Duodenal mucosa (tissue), 2 donors: ENCODE data around the gene TMEM134.

Source experiments
- H3K27ac ChIP-seq: one replicate; pipeline ENCODE4 v1.7.0; 2013; ENCODE audit warnings: low read depth, low read length
- H3K27me3 ChIP-seq, 2 donors: one replicate each; pipeline ENCODE4 v1.7.0; 2013; ENCODE audit warnings: low read length in 2 of 2, control low read depth in 1 of 2; ENCODE audit not compliant: insufficient read depth in 2 of 2, control insufficient read depth in 1 of 2
- H3K36me3 ChIP-seq, 2 donors: one replicate each; pipeline ENCODE4 v1.7.0; 2013; ENCODE audit warnings: low read length in 2 of 2, control low read depth in 1 of 2; ENCODE audit not compliant: insufficient read depth in 2 of 2, control insufficient read depth in 1 of 2
- H3K4me1 ChIP-seq, 2 donors: one replicate each; pipeline ENCODE4 v1.7.0; 2013; ENCODE audit warnings: low read length in 2 of 2, control low read depth in 1 of 2; ENCODE audit not compliant: insufficient read depth in 2 of 2, control insufficient read depth in 1 of 2
- H3K4me3 ChIP-seq, 2 donors: one replicate each; pipeline ENCODE4 v1.7.0; 2013; ENCODE audit warnings: low read length in 2 of 2, low read depth in 1 of 2
- H3K9ac ChIP-seq, 2 donors: one replicate each; pipeline ENCODE4 v1.7.0; 2013; ENCODE audit warnings: low read length in 2 of 2, low read depth in 1 of 2
- H3K9me3 ChIP-seq, 2 donors: one replicate each; pipeline ENCODE4 v1.7.0; 2013; ENCODE audit warnings: low read length in 2 of 2, control low read depth in 1 of 2; ENCODE audit not compliant: control insufficient read depth in 1 of 2

TMEM134 gene

GRCh38 chr11:67506426-67507051, 37.5 kb upstream of the TMEM134 start:
- peak overlapping the region; percentile 69 to 93 for H3K4me3 ChIP-seq
- H3K9me3 ChIP-seq: no peaks in the 10 kb centered on the region
- no peaks in the 10 kb centered on the region for H3K27me3 ChIP-seq
- H3K4me1 ChIP-seq: peaks cover 17 to 44% of the 10 kb centered on the region in 2 donors
- peak overlapping the region; percentile 87 to 92 for H3K9ac ChIP-seq
- peak overlapping the region; percentile 98 for H3K27ac ChIP-seq
- H3K36me3 ChIP-seq: peaks cover under 1 to 14% of the 10 kb centered on the region in 2 donors

GRCh38 chr11:67505605-67506396, 36.8 kb upstream of the TMEM134 start:
- H3K27me3 ChIP-seq: no peaks in the 10 kb centered on the region
- H3K9ac ChIP-seq: peak overlapping the region; percentile 87 to 92
- peak overlapping the region; percentile 98 for H3K27ac ChIP-seq
- peaks cover 17 to 44% of the 10 kb centered on the region in 2 donors for H3K4me1 ChIP-seq
- H3K4me3 ChIP-seq: peak overlapping the region; percentile 82 to 93
- no peaks in the 10 kb centered on the region for H3K9me3 ChIP-seq
- peaks cover 5 to 21% of the 10 kb centered on the region in 2 donors for H3K36me3 ChIP-seq

GRCh38 chr11:67504950-67505581, 36.0 kb upstream of the TMEM134 start, which contains the start of gene PITPNM1:
PITPNM1 (minus strand) TSS chr11:67505363; CDS start chr11:67504180, 1,183 bp downstream.
- Histone ChIP-seq H3K4me3 (peak within 1 kb of the TSS; percentile 82 to 93), H3K4me1 (peaks cover 17 to 44% of the 10 kb centered on the region in 2 donors), H3K9ac (peak within 1 kb of the TSS; percentile 87 to 92), H3K27me3 (no peaks in the 10 kb centered on the region), H3K36me3 (peaks cover 5 to 25% of the 10 kb centered on the region in 2 donors), H3K27ac (peak within 1 kb of the TSS; percentile 98), H3K9me3 (no peaks in the 10 kb centered on the region)

GRCh38 chr11:67504005-67504949, 35.2 kb upstream of the TMEM134 start:
- Histone ChIP-seq H3K4me1 (peaks cover 17 to 44% of the 10 kb centered on the region in 2 donors), H3K9ac (peak overlapping the region; percentile 80 to 87), H3K4me3 (peak overlapping the region; percentile 82 to 93), H3K27me3 (no peaks in the 10 kb centered on the region), H3K9me3 (no peaks in the 10 kb centered on the region), H3K36me3 (peaks cover 10 to 28% of the 10 kb centered on the region in 2 donors), H3K27ac (peak overlapping the region; percentile 98)

- Histone ChIP-seq H3K4me1 (peaks cover 17 to 38% of the 10 kb centered on the region in 2 donors), H3K4me3 (peak overlapping the region; percentile 31 to 36), H3K9me3 (no peaks in the 10 kb centered on the region), H3K27me3 (no peaks in the 10 kb centered on the region), H3K27ac (no peak overlapping the region), H3K9ac (peak overlapping the region in 1 of 2 donors; percentile 33), H3K36me3 (peaks cover 10 to 37% of the 10 kb centered on the region in 2 donors)
Measured at GRCh38 chr11:67503119-67504004, 34.3 kb upstream of the TMEM134 start.

GRCh38 chr11:67502328-67502979, 33.4 kb upstream of the TMEM134 start:
- H3K4me1 ChIP-seq: peaks cover 17 to 36% of the 10 kb centered on the region in 2 donors
- H3K9me3 ChIP-seq: no peaks in the 10 kb centered on the region
- H3K9ac ChIP-seq: no peak overlapping the region
- H3K27ac ChIP-seq: no peak overlapping the region
- H3K4me3 ChIP-seq: no peak overlapping the region
- no peaks in the 10 kb centered on the region for H3K27me3 ChIP-seq
- H3K36me3 ChIP-seq: peaks cover 10 to 45% of the 10 kb centered on the region in 2 donors

GRCh38 chr11:67501854-67502253, 32.8 kb upstream of the TMEM134 start:
- no peak overlapping the region for H3K4me3 ChIP-seq

GRCh38 chr11:67500831-67501715, 32.0 kb upstream of the TMEM134 start:
- H3K36me3 ChIP-seq: peaks cover 14 to 49% of the 10 kb centered on the region in 2 donors
- no peaks in the 10 kb centered on the region for H3K27me3 ChIP-seq
- H3K4me1 ChIP-seq: peaks cover 10 to 22% of the 10 kb centered on the region in 2 donors
- no peak overlapping the region for H3K4me3 ChIP-seq
- no peak overlapping the region for H3K9ac ChIP-seq
- H3K27ac ChIP-seq: no peak overlapping the region
- no peaks in the 10 kb centered on the region for H3K9me3 ChIP-seq

More at GRCh38 chr11:67501854-67502253, 32.8 kb upstream of the TMEM134 start:
- no peak overlapping the region for H3K27ac ChIP-seq
- H3K36me3 ChIP-seq: peaks cover 13 to 50% of the 10 kb centered on the region in 2 donors
- no peaks in the 10 kb centered on the region for H3K9me3 ChIP-seq
- peaks cover 17 to 30% of the 10 kb centered on the region in 2 donors for H3K4me1 ChIP-seq
- H3K9ac ChIP-seq: no peak overlapping the region
- no peaks in the 10 kb centered on the region for H3K27me3 ChIP-seq
